GM23338 (cell line): ENCODE results near the gene STING1. TPM values are rescaled to one million over a fixed set of nuclear protein-coding genes. Genes with fewer than 3 reads are reported as not detected.

Experiments used
- ATAC-seq: fragments of 200-7000 bp; cut with Tn5 transposase; 3 replicates; pipeline ENCODE4 v1.9.1; 2020
- DNase-seq: peaks from one replicate; pipeline ENCODE4 v3.0.0-alpha.2; 2015; ENCODE audit warnings: low spot score
- H2AFZ ChIP-seq: fragments of 200-600 bp; sonication (generic); 2 replicates; pipeline ENCODE4 v1.8.0; 2016; ENCODE audit warnings: antibody characterized with exemption, mild to moderate bottlenecking, moderate library complexity
- H3F3A ChIP-seq: fragments of 200-600 bp; sonication (generic); replicated peaks from 2 replicates; pipeline ENCODE4 v1.8.0; 2017; ENCODE audit warnings: antibody characterized with exemption, mixed run types, low read depth
- H3K27ac ChIP-seq: fragments of 200-600 bp; sonication (generic); 2 replicates; pipeline ENCODE4 v1.6.1; 2016; ENCODE audit warnings: low read depth
- H3K27me3 ChIP-seq: fragments of 200-600 bp; sonication (generic); 2 replicates; pipeline ENCODE4 v1.8.0; 2016; ENCODE audit warnings: mild to moderate bottlenecking, mixed run types, moderate library complexity; ENCODE audit not compliant: insufficient read depth
- H3K36me3 ChIP-seq: fragments of 200-600 bp; sonication (generic); 2 replicates; pipeline ENCODE4 v1.8.0; 2016; ENCODE audit warnings: mild to moderate bottlenecking; ENCODE audit not compliant: insufficient read depth
- H3K4me1 ChIP-seq: fragments of 200-600 bp; sonication (generic); 2 replicates; pipeline ENCODE4 v1.8.0; 2016; ENCODE audit warnings: mild to moderate bottlenecking, moderate library complexity; ENCODE audit not compliant: insufficient read depth
- H3K4me2 ChIP-seq: fragments of 200-600 bp; sonication (generic); 2 replicates; pipeline ENCODE4 v1.7.1; 2017; ENCODE audit warnings: mixed run types
- H3K4me3 ChIP-seq: fragments of 200-600 bp; sonication (generic); 2 replicates; pipeline ENCODE4 v1.6.1; 2016; ENCODE audit warnings: mixed run types
- H3K79me2 ChIP-seq: fragments of 200-600 bp; sonication (generic); replicated peaks from 2 replicates; pipeline ENCODE4 v1.8.0; 2017; ENCODE audit warnings: mild to moderate bottlenecking; ENCODE audit not compliant: insufficient read depth
- H3K9me2 ChIP-seq: fragments of 200-600 bp; sonication (generic); 2 replicates; pipeline ENCODE4 v1.8.0; 2017; ENCODE audit not compliant: insufficient read depth
- H4K20me1 ChIP-seq: fragments of 200-600 bp; sonication (generic); replicated peaks from 2 replicates; pipeline ENCODE4 v1.8.0; 2017; ENCODE audit warnings: mild to moderate bottlenecking; ENCODE audit not compliant: insufficient read depth
- H3K27ac Mint-ChIP-seq: 2 replicates; pipeline ENCODE4 v1.8.0; 2020; ENCODE audit warnings: inconsistent platforms, mild to moderate bottlenecking, moderate library complexity, mixed read lengths
- H3K27me3 Mint-ChIP-seq: 3 replicates; pipeline ENCODE4 v1.8.0; 2022; ENCODE audit warnings: low read depth, mild to moderate bottlenecking, moderate library complexity, mixed read lengths, inconsistent platforms; ENCODE audit not compliant: insufficient read depth, poor library complexity
- H3K36me3 Mint-ChIP-seq: 3 replicates; pipeline ENCODE4 v1.8.0; 2021; ENCODE audit warnings: low read depth, mild to moderate bottlenecking, inconsistent platforms, moderate library complexity, mixed read lengths
- H3K4me1 Mint-ChIP-seq: 3 replicates; pipeline ENCODE4 v1.8.0; 2020; ENCODE audit warnings: mild to moderate bottlenecking, inconsistent platforms, mixed read lengths
- H3K4me3 Mint-ChIP-seq: 3 replicates; pipeline ENCODE4 v1.8.0; 2021; ENCODE audit warnings: moderate library complexity, mild to moderate bottlenecking, inconsistent platforms, mixed read lengths
- H3K9me3 Mint-ChIP-seq: 3 replicates; pipeline ENCODE4 v1.8.0; 2020; ENCODE audit warnings: moderate library complexity, mild to moderate bottlenecking, inconsistent platforms, mixed read lengths
- ETS1 ChIP-seq: IDR thresholded peaks from 2 replicates; pipeline ENCODE4 v1.6.1; 2016; ENCODE audit warnings: antibody characterized with exemption
- EZH2 ChIP-seq: fragments of 200-600 bp; sonication (generic); IDR thresholded peaks from one replicate; pipeline ENCODE4 v1.8.0; 2017; ENCODE audit warnings: antibody characterized with exemption, mild to moderate bottlenecking, low read depth; ENCODE audit not compliant: unreplicated experiment
- JUNB ChIP-seq: IDR thresholded peaks from one replicate; pipeline ENCODE4 v1.6.1; 2016; ENCODE audit warnings: antibody characterized with exemption; ENCODE audit not compliant: unreplicated experiment
- ZNF331 ChIP-seq: fragments of 250-450 bp; sonication (Bioruptor Pico); IDR thresholded peaks from 2 replicates; pipeline ENCODE4 v1.5.0; 2020; ENCODE audit warnings: low read depth, mild to moderate bottlenecking, moderate library complexity
- polyA plus RNA-seq: library from polyadenylated mRNA; unstranded; fragments of >200 nt; fragmentation: Nextera tagmentation; extraction: Ambion mirVana; gene quantifications from 2 replicates; pipeline ENCODE4 v1.2.1, GENCODE V29; 2016
- total RNA-seq: library from RNA; depleted of rRNA; stranded (reverse); fragments of >200 nt; shearing (Covaris generic); gene quantifications from 2 replicates; pipeline ENCODE4 v1.2.3, GENCODE V29; 2014
- TF ChIP-seq, protein P1 (sequence below): IDR thresholded peaks from one replicate; pipeline ENCODE4 v1.6.1; 2018; ENCODE audit warnings: antibody characterized with exemption; ENCODE audit not compliant: unreplicated experiment

STING1 gene
- total and polyA plus RNA-seq, 2 experiments from 2014 or later: 0.66 TPM; not detected in 1

DNA sequence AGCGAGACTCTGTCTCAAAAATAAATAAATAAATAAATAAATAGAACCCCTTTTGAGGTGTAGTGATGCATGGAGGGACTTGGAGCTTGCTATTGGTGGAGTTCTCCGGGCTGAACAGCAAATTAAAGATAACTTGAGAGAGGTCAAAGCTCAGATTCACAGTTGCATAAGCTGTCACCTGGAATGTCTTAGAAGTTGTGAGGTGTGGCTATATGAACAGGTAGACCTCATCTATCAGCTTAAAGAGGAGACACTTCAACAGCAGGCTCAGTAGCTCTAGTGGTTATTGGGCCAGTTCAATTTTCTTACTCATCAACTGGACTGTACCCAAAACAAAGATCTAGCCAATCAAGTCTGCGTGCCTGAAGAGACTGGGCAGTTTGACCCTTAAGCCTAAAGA is 11.7 kb upstream of the STING1 start:
- H3K27ac ChIP-seq: no peak overlapping the region
- Mint-ChIP-seq H3K4me3 (no peak overlapping the region), H3K27ac (no peak overlapping the region), H3K36me3 (no peaks in the 10 kb centered on the region), H3K9me3 (no peaks in the 10 kb centered on the region), H3K4me1 (no peaks in the 10 kb centered on the region), H3K27me3 (peaks cover 8% of the 10 kb centered on the region)
- no peaks in the 10 kb centered on the region for H3K27me3 ChIP-seq
- H3K4me2 ChIP-seq: no peak overlapping the region
- H2AFZ ChIP-seq: no peak overlapping the region
- H3K36me3 ChIP-seq: no peaks in the 10 kb centered on the region
- H3K4me3 ChIP-seq: no peak overlapping the region
- H3K9me2 ChIP-seq: no peaks in the 10 kb centered on the region
- no peaks in the 10 kb centered on the region for H3K4me1 ChIP-seq
- H3F3A ChIP-seq: no peaks in the 10 kb centered on the region
- DNase-seq (no peak), ATAC-seq (no peak)
- no peaks in the 10 kb centered on the region for H3K79me2 ChIP-seq
- TF ChIP-seq ZNF331 (CRISPR knock-in tag): no peak
- TF ChIP-seq, protein P1, sequence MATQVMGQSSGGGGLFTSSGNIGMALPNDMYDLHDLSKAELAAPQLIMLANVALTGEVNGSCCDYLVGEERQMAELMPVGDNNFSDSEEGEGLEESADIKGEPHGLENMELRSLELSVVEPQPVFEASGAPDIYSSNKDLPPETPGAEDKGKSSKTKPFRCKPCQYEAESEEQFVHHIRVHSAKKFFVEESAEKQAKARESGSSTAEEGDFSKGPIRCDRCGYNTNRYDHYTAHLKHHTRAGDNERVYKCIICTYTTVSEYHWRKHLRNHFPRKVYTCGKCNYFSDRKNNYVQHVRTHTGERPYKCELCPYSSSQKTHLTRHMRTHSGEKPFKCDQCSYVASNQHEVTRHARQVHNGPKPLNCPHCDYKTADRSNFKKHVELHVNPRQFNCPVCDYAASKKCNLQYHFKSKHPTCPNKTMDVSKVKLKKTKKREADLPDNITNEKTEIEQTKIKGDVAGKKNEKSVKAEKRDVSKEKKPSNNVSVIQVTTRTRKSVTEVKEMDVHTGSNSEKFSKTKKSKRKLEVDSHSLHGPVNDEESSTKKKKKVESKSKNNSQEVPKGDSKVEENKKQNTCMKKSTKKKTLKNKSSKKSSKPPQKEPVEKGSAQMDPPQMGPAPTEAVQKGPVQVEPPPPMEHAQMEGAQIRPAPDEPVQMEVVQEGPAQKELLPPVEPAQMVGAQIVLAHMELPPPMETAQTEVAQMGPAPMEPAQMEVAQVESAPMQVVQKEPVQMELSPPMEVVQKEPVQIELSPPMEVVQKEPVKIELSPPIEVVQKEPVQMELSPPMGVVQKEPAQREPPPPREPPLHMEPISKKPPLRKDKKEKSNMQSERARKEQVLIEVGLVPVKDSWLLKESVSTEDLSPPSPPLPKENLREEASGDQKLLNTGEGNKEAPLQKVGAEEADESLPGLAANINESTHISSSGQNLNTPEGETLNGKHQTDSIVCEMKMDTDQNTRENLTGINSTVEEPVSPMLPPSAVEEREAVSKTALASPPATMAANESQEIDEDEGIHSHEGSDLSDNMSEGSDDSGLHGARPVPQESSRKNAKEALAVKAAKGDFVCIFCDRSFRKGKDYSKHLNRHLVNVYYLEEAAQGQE: no peak
- no peaks in the 10 kb centered on the region for H4K20me1 ChIP-seq

DNA sequence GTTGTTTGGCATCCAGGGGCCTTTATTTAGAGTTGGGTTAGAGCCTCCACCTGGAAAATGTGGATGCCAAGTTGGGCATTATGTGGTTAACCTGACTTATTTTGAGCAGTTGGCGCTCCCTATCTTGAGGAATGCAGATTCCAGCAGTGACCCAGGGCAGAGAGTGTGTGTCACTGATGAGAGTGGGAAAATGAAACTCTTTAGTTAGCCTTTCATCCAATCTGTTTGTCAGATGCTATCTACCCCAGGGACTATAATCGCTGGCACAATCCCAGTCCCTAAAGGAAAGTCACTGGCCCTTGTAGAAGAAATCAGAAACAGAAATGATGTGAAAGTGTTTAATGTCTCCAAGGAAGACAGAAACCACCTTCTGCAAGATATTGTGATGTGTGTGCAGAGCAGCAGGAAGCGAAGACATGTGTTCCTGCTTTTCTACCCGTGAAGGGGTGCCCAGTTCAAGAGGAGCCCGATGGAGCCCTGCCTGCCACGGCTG is 10.2 kb upstream of the STING1 start:
- no peak for DNase-seq
- no peaks in the 10 kb centered on the region for H3F3A ChIP-seq
- no peak for ATAC-seq
- no peak for TF ChIP-seq ETS1
- TF ChIP-seq, protein P1: no peak
- TF ChIP-seq EZH2: no peak
- no peak for TF ChIP-seq JUNB
- Mint-ChIP-seq H3K4me1 (no peaks in the 10 kb centered on the region), H3K4me3 (no peak overlapping the region), H3K27ac (no peak overlapping the region), H3K36me3 (no peaks in the 10 kb centered on the region), H3K9me3 (no peaks in the 10 kb centered on the region), H3K27me3 (peaks cover 8% of the 10 kb centered on the region)
- H3K4me1 ChIP-seq: no peaks in the 10 kb centered on the region
- no peak overlapping the region for H3K4me3 ChIP-seq
- no peak overlapping the region for H3K4me2 ChIP-seq
- H2AFZ ChIP-seq: no peak overlapping the region
- no peak overlapping the region for H3K27ac ChIP-seq
- H4K20me1 ChIP-seq: no peaks in the 10 kb centered on the region
- H3K9me2 ChIP-seq: no peaks in the 10 kb centered on the region
- H3K79me2 ChIP-seq: no peaks in the 10 kb centered on the region
- no peaks in the 10 kb centered on the region for H3K36me3 ChIP-seq
- H3K27me3 ChIP-seq: no peaks in the 10 kb centered on the region
